T-cell (primary cell): ENCODE results near the gene ULK3. TPM values are rescaled to one million over a fixed set of nuclear protein-coding genes. Genes with fewer than 3 reads are reported as not detected.
A peak's percentile ranks its signal among the peaks of the same experiment; 100 is the strongest.

ENCODE experiments used
- ATAC-seq, 4 experiments: fragments of 200-7000 bp in 3 of 4; fragments of 150-1000 bp in 1 of 4; cut with Tn5 transposase; replicated peaks in 1 of 4; 1 replicate in 3 of 4; 2 replicates in 1 of 4; pipeline ENCODE4 v1.10.0; 2021; ENCODE audit warnings: moderate library complexity in 3 of 4, mild to moderate bottlenecking in 2 of 4, moderate number of reproducible peaks in 1 of 4
- CTCF ChIA-PET, 2 donors: fragments of 300-600 bp; sonication (Branson Sonifier 250); formaldehyde crosslinking; loops; one replicate each; lab custom pipeline; 2022; ENCODE audit warnings: antibody characterized with exemption in 2 of 2; lab: Charles Lee
- POLR2A ChIA-PET, 2 donors: fragments of 300-600 bp; sonication (Branson Sonifier 250); formaldehyde crosslinking; loops; one replicate each; lab custom pipeline; 2022; ENCODE audit warnings: antibody characterized with exemption in 2 of 2; lab: Charles Lee
- DNase-seq, 35 experiments: peaks; one replicate each; pipeline versions ENCODE4 v3.0.0 to v3.0.0-alpha.2; 2013 to 2023
- H3K27ac ChIP-seq: one replicate; pipeline ENCODE4 v1.5.1; 2013; ENCODE audit warnings: low read length
- H3K27me3 ChIP-seq, 2 experiments: replicated peaks in 1 of 2; 1 replicate in 1 of 2; 2 replicates in 1 of 2; pipeline versions ENCODE4 v1.6.1 to v1.7.0; 2013; ENCODE audit warnings: low read length in 1 of 2, mixed read lengths in 1 of 2; ENCODE audit not compliant: control insufficient read depth in 2 of 2, insufficient read depth in 2 of 2; ENCODE audit errors: extremely low read depth in 1 of 2
- H3K36me3 ChIP-seq, 2 donors: 1 replicate in 1 of 2; 2 replicates in 1 of 2; pipeline versions ENCODE4 v1.6.1 to v1.7.0; 2013; ENCODE audit warnings: low read length in 1 of 2; ENCODE audit not compliant: control insufficient read depth in 2 of 2, insufficient read depth in 1 of 2; ENCODE audit errors: extremely low read depth in 1 of 2
- H3K4me1 ChIP-seq, 2 experiments: 1 replicate in 1 of 2; 2 replicates in 1 of 2; pipeline versions ENCODE4 v1.6.1 to v1.7.0; 2013; ENCODE audit warnings: low read length in 2 of 2, mixed read lengths in 1 of 2; ENCODE audit not compliant: insufficient read depth in 2 of 2, control insufficient read depth in 1 of 2; ENCODE audit errors: extremely low read depth in 1 of 2
- H3K4me3 ChIP-seq, 2 donors: 1 replicate in 1 of 2; 2 replicates in 1 of 2; pipeline versions ENCODE4 v1.5.1 to v1.7.0; 2013; ENCODE audit warnings: mild to moderate bottlenecking in 2 of 2, low read length in 1 of 2, moderate library complexity in 1 of 2; ENCODE audit not compliant: control insufficient read depth in 1 of 2; ENCODE audit errors: extremely low read depth in 1 of 2
- H3K9me3 ChIP-seq: 2 replicates; pipeline ENCODE4 v1.7.0; 2013
- H3K27ac Mint-ChIP-seq, 2 donors: one replicate each; pipeline ENCODE4 v1.8.0; 2020 to 2021; ENCODE audit warnings: mild to moderate bottlenecking in 2 of 2, mixed read lengths in 2 of 2
- H3K27me3 Mint-ChIP-seq, 2 donors: one replicate each; pipeline ENCODE4 v1.8.0; 2021 to 2022; ENCODE audit warnings: mixed read lengths in 2 of 2
- H3K36me3 Mint-ChIP-seq: one replicate; pipeline ENCODE4 v1.8.0; 2021; ENCODE audit warnings: mixed read lengths
- H3K4me1 Mint-ChIP-seq, 3 donors: one replicate each; pipeline ENCODE4 v1.8.0; 2020 to 2022; ENCODE audit warnings: mixed read lengths in 3 of 3, mild to moderate bottlenecking in 1 of 3
- H3K4me3 Mint-ChIP-seq, 3 donors: one replicate each; pipeline ENCODE4 v1.8.0; 2020 to 2022; ENCODE audit warnings: mild to moderate bottlenecking in 3 of 3, mixed read lengths in 3 of 3, moderate library complexity in 3 of 3
- H3K9me3 Mint-ChIP-seq, 3 donors: one replicate each; pipeline ENCODE4 v1.8.0; 2020 to 2022; ENCODE audit warnings: mixed read lengths in 3 of 3
- WGBS: methylation state at CpG from one replicate; pipeline ENCODE4 v1.1.5; 2013; ENCODE audit warnings: missing lambda C conversion rate; ENCODE audit not compliant: insufficient coverage; 5-methylcytosine and 5-hydroxymethylcytosine counted together
- total RNA-seq, 35 experiments: library from RNA in 6 of 35; stranded (reverse) in 6 of 35; fragments of 120-200 nt in 1 of 35; gene quantifications; one replicate each; pipeline versions ENCODE4 v1.2.1 to v1.2.4 and lab custom pipeline; 2013 to 2026

Gene ULK3
- total RNA-seq: 100 to 1,000 TPM in 3 of 5 donors, 10 to 100 TPM in 2; 53.4 to 112 (median 101) TPM
- 57.5 TPM for total RNA-seq (2013)
- total RNA-seq (lab: John Stamatoyannopoulos, UW): 40.7 to 142 (median 72.9) reads per million in 29 experiments

GRCh38 chr15:74842581-74843444, at the start of gene ULK3:
TSS of gene ULK3 (minus strand) at chr15:74843156. CDS start at chr15:74843105, 51 bp downstream.
- peaks cover 22 to 30% of the 10 kb centered on the region in 2 donors for H3K36me3 ChIP-seq
- no peaks in the 10 kb centered on the region for H3K27me3 ChIP-seq
- ATAC-seq: peak; percentile 84 to 90 (median 88)
- Mint-ChIP-seq H3K36me3 (peaks cover 17% of the 10 kb centered on the region), H3K27me3 (no peaks in the 10 kb centered on the region), H3K4me3 (peak within 1 kb of the TSS; percentile 86 to 90 (median 86)), H3K4me1 (peaks cover 48 to 64% (median 54%) of the 10 kb centered on the region in 3 donors), H3K9me3 (no peaks in the 10 kb centered on the region), H3K27ac (peak within 1 kb of the TSS; percentile 96 to 97)
- peak within 1 kb of the TSS; percentile 71 for H3K27ac ChIP-seq
- H3K4me1 ChIP-seq: peaks cover 28 to 66% of the 10 kb centered on the region in 2 experiments
- POLR2A ChIA-PET: interaction anchor here in 1 of 2 donors (0.6 kb wide), 3 partner anchors 15 to 609 kb away, joined by 3 to 13 read pairs (median 3); partner anchors contain the start of gene SIN3A
- under 1% methylated on average over 83 of the region's 84 CpGs for WGBS
- H3K9me3 ChIP-seq: no peaks in the 10 kb centered on the region
- peak within 1 kb of the TSS; percentile 84 to 96 for H3K4me3 ChIP-seq
- peak; percentile 82 to 95 (median 90) for DNase-seq
- CTCF ChIA-PET: interaction anchor here in 1 of 2 donors (1.2 to 2.8 kb wide), 2 partner anchors 59 to 64 kb away, joined by 5 to 18 read pairs; partner anchors contain the start of gene FAM219B

- peaks cover 46 to 60% (median 52%) of the 10 kb centered on the region in 3 donors for H3K4me1 Mint-ChIP-seq
- no peaks in the 10 kb centered on the region for H3K9me3 ChIP-seq
- no peak for ATAC-seq
- H3K27ac ChIP-seq: peak overlapping the region; percentile 69
- H3K36me3 ChIP-seq: peaks cover 2 to 37% of the 10 kb centered on the region in 2 donors
- DNase-seq: peak in 1 of 35 experiments; percentile 3
- H3K4me3 ChIP-seq: no peak overlapping the region
- POLR2A ChIA-PET: no interaction called here
- peak overlapping the region; percentile 99 to 100 for H3K27ac Mint-ChIP-seq
- H3K27me3 ChIP-seq: no peaks in the 10 kb centered on the region
- peaks cover 16% of the 10 kb centered on the region for H3K36me3 Mint-ChIP-seq
- H3K4me1 ChIP-seq: peaks cover 14 to 52% of the 10 kb centered on the region in 2 experiments
- CTCF ChIA-PET: interaction anchor here in 1 of 2 donors (0.7 to 1.8 kb wide), 3 partner anchors 9 to 228 kb away, joined by 3 to 9 read pairs (median 6); no protein-coding TSS in a partner anchor
- peak overlapping the region in 1 of 3 donors; percentile 91 for H3K4me3 Mint-ChIP-seq
- WGBS: 17% methylated on average over 1 of the region's 3 CpGs
- no peaks in the 10 kb centered on the region for H3K27me3 Mint-ChIP-seq
- H3K9me3 Mint-ChIP-seq: no peaks in the 10 kb centered on the region
Measured at GRCh38 chr15:74892313-74892712, 49.4 kb upstream of the ULK3 start.

- Histone ChIP-seq H3K4me3 (no peak overlapping the region), H3K27me3 (no peaks in the 10 kb centered on the region), H3K4me1 (peaks cover 14 to 52% of the 10 kb centered on the region in 2 experiments), H3K27ac (no peak overlapping the region), H3K9me3 (no peaks in the 10 kb centered on the region), H3K36me3 (peaks cover 2 to 30% of the 10 kb centered on the region in 2 donors)
- DNase-seq: no peak
- ATAC-seq: no peak
- Mint-ChIP-seq H3K27me3 (no peaks in the 10 kb centered on the region), H3K36me3 (peaks cover 16% of the 10 kb centered on the region), H3K27ac (peak overlapping the region; percentile 94 to 100), H3K4me1 (peaks cover 46 to 60% (median 52%) of the 10 kb centered on the region in 3 donors), H3K9me3 (no peaks in the 10 kb centered on the region), H3K4me3 (peak overlapping the region; percentile 43 to 91 (median 61))
- ChIA-PET CTCF (interaction anchor here (0.8 to 1.4 kb wide), 2 partner anchors 10 to 26 kb away, joined by 4 to 9 read pairs; no protein-coding TSS in a partner anchor), POLR2A (interaction anchor here (0.5 to 0.6 kb wide), 3 partner anchors 10 to 85 kb away, joined by 4 to 7 read pairs (median 5); no protein-coding TSS in a partner anchor)
- 100% methylated on average over 2 of the region's 3 CpGs for WGBS
Measured at GRCh38 chr15:74891469-74891868, 48.5 kb upstream of the ULK3 start.

- Mint-ChIP-seq H3K36me3 (peaks cover 16% of the 10 kb centered on the region), H3K4me1 (peaks cover 46 to 60% (median 51%) of the 10 kb centered on the region in 3 donors), H3K4me3 (peak overlapping the region; percentile 90 to 91 (median 90)), H3K27ac (peak overlapping the region; percentile 89 to 94), H3K9me3 (no peaks in the 10 kb centered on the region), H3K27me3 (no peaks in the 10 kb centered on the region)
- ATAC-seq (no peak), DNase-seq (no peak)
- whole genome bisulfite sequencing: 17% methylated on average over 1 of the region's 1 CpG
- Histone ChIP-seq H3K27me3 (no peaks in the 10 kb centered on the region), H3K9me3 (no peaks in the 10 kb centered on the region), H3K27ac (peak overlapping the region; percentile 83), H3K4me1 (peaks cover 14 to 52% of the 10 kb centered on the region in 2 experiments), H3K36me3 (peaks cover 0 to 21% of the 10 kb centered on the region in 2 donors), H3K4me3 (peak overlapping the region; percentile 89 to 90)
- POLR2A ChIA-PET: no interaction called here
- CTCF ChIA-PET: interaction anchor here in 1 of 2 donors (0.8 kb wide), 1 partner anchor 25 kb away, joined by 4 read pairs; no protein-coding TSS in a partner anchor
Measured at GRCh38 chr15:74890665-74890960, 47.7 kb upstream of the ULK3 start.

- peak within 1 kb of the TSS; percentile 89 to 90 for H3K4me3 ChIP-seq
- peak within 1 kb of the TSS; percentile 83 for H3K27ac ChIP-seq
- ChIA-PET POLR2A (interaction anchor here in 1 of 2 donors (1.0 kb wide), 1 partner anchor 15 kb away, joined by 3 read pairs; no protein-coding TSS in a partner anchor), CTCF (interaction anchor here (0.5 to 2.4 kb wide), 3 partner anchors 11 to 25 kb away, joined by 4 to 14 read pairs (median 5); no protein-coding TSS in a partner anchor)
- Mint-ChIP-seq H3K4me1 (peaks cover 46 to 56% (median 48%) of the 10 kb centered on the region in 3 donors), H3K9me3 (no peaks in the 10 kb centered on the region), H3K27me3 (no peaks in the 10 kb centered on the region), H3K4me3 (peak within 1 kb of the TSS; percentile 90 to 91 (median 90)), H3K36me3 (peaks cover 16% of the 10 kb centered on the region), H3K27ac (peak within 1 kb of the TSS; percentile 89 to 94)
- 6% methylated on average over 42 of the region's 47 CpGs for WGBS
- H3K4me1 ChIP-seq: peaks cover 14 to 52% of the 10 kb centered on the region in 2 experiments
- DNase-seq (peak; percentile 62 to 88 (median 78)), ATAC-seq (peak; percentile 89 to 95 (median 90))
- peaks cover 0 to 20% of the 10 kb centered on the region in 2 donors for H3K36me3 ChIP-seq
- H3K9me3 ChIP-seq: no peaks in the 10 kb centered on the region
- H3K27me3 ChIP-seq: no peaks in the 10 kb centered on the region
Measured at GRCh38 chr15:74889883-74890664, 47.1 kb upstream of the ULK3 start, which contains the start of gene MPI. TSS of gene MPI (plus strand) at chr15:74890042. CDS start at chr15:74890074, 32 bp downstream.
